ENCODE measurements around the gene C19orf44.
"Not testable (repeated sequence)": the region's sequence is repeated elsewhere in the genome, so short reads cannot be mapped to it uniquely, and the experiment has no call there.

C19orf44 gene

GRCh38 chr19:16509141-16510061 is 13.2 kb downstream of the C19orf44 start:
- H4K20me1 ChIP-seq (ENCODE audit: insufficient read depth, low read length) = no peaks in the 10 kb centered on the region
- no peaks in the 10 kb centered on the region for H3K79me2 ChIP-seq (ENCODE audit: insufficient read depth, low read length)
- H3K9ac ChIP-seq (ENCODE audit: low read depth, low read length) = no peak overlapping the region
- H3K9me3 ChIP-seq (ENCODE audit: insufficient read depth, low read length, severe bottlenecking) = no peaks in the 10 kb centered on the region
- H3K36me3 ChIP-seq (ENCODE audit: insufficient read depth, low read length) = peaks cover 20% of the 10 kb centered on the region
- no peaks in the 10 kb centered on the region for H3K4me1 ChIP-seq (ENCODE audit: insufficient read depth, low read length)
- no peaks in the 10 kb centered on the region for H3K27me3 ChIP-seq (ENCODE audit: insufficient read depth, low read length, poor library complexity)
- no peak for TF ChIP-seq EZH2 (IDR thresholded peaks at IDR 0.05; ENCODE audit: borderline replicate concordance, low read depth, low read length, severe bottlenecking)
- TF ChIP-seq, protein P1, sequence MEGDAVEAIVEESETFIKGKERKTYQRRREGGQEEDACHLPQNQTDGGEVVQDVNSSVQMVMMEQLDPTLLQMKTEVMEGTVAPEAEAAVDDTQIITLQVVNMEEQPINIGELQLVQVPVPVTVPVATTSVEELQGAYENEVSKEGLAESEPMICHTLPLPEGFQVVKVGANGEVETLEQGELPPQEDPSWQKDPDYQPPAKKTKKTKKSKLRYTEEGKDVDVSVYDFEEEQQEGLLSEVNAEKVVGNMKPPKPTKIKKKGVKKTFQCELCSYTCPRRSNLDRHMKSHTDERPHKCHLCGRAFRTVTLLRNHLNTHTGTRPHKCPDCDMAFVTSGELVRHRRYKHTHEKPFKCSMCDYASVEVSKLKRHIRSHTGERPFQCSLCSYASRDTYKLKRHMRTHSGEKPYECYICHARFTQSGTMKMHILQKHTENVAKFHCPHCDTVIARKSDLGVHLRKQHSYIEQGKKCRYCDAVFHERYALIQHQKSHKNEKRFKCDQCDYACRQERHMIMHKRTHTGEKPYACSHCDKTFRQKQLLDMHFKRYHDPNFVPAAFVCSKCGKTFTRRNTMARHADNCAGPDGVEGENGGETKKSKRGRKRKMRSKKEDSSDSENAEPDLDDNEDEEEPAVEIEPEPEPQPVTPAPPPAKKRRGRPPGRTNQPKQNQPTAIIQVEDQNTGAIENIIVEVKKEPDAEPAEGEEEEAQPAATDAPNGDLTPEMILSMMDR (IDR thresholded peaks at IDR 0.05; ENCODE audit: borderline replicate concordance, extremely low read depth, low read length, poor library complexity, severe bottlenecking) = no peak
- no peak overlapping the region for H3K4me2 ChIP-seq (ENCODE audit: insufficient read depth, low read length)
- H3K27ac ChIP-seq (ENCODE audit: low read length) = no peak overlapping the region
- DNase-seq (no peak), ATAC-seq (ENCODE audit: insufficient read depth, low read depth) (no peak)
- H3K4me3 ChIP-seq (ENCODE audit: low read depth in 1 of 2, low read length in 2 of 2) = no peak overlapping the region
- H2AFZ ChIP-seq (ENCODE audit: low read depth, low read length) = no peak overlapping the region

DNA sequence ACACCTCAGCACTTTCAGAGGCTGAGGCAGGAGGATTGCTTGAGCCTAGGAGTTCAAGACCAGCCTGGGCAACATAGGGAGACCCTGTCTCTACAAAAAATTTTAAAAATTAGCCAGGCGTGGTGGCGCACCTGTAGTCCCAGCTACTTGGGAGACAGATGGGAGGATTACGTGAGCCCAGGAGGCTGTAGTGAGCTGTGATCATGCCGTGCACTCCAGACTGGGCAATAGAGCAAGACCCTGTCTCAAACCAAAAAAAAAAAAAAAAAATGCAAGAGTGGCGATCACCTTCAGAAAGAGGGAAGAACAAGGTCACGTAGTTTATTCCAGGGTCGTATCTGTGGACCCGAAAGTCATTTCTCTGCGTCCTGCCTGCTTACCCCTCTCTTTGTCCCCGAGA is 16.4 kb downstream of the C19orf44 start:
- DNase-seq; H3K4me1 ChIP-seq (ENCODE audit: insufficient read depth, low read length); H3K27me3 ChIP-seq (ENCODE audit: insufficient read depth, low read length, poor library complexity); ATAC-seq (ENCODE audit: insufficient read depth, low read depth); H3K27ac ChIP-seq (ENCODE audit: low read length); H3K4me3 ChIP-seq (ENCODE audit: low read depth in 1 of 2, low read length in 2 of 2); H3K4me2 ChIP-seq (ENCODE audit: insufficient read depth, low read length); H3K79me2 ChIP-seq (ENCODE audit: insufficient read depth, low read length); H2AFZ ChIP-seq (ENCODE audit: low read depth, low read length); H3K9ac ChIP-seq (ENCODE audit: low read depth, low read length); H4K20me1 ChIP-seq (ENCODE audit: insufficient read depth, low read length); H3K9me3 ChIP-seq (ENCODE audit: insufficient read depth, low read length, severe bottlenecking): not testable (repeated sequence)
- H3K36me3 ChIP-seq (ENCODE audit: insufficient read depth, low read length) = peaks cover 27% of the 10 kb centered on the region

GRCh38 chr19:16514383-16515019 is 18.3 kb downstream of the C19orf44 start:
- Histone ChIP-seq H3K4me2 (ENCODE audit: insufficient read depth, low read length) (no peak overlapping the region), H3K9me3 (ENCODE audit: insufficient read depth, low read length, severe bottlenecking) (no peaks in the 10 kb centered on the region), H4K20me1 (ENCODE audit: insufficient read depth, low read length) (peaks cover 25% of the 10 kb centered on the region), H3K9ac (ENCODE audit: low read depth, low read length) (no peak overlapping the region), H3K79me2 (ENCODE audit: insufficient read depth, low read length) (no peaks in the 10 kb centered on the region), H2AFZ (ENCODE audit: low read depth, low read length) (no peak overlapping the region), H3K4me3 (ENCODE audit: low read depth in 1 of 2, low read length in 2 of 2) (no peak overlapping the region), H3K27me3 (ENCODE audit: insufficient read depth, low read length, poor library complexity) (no peaks in the 10 kb centered on the region), H3K27ac (ENCODE audit: low read length) (no peak overlapping the region), H3K4me1 (ENCODE audit: insufficient read depth, low read length) (no peaks in the 10 kb centered on the region), H3K36me3 (ENCODE audit: insufficient read depth, low read length) (peaks cover 42% of the 10 kb centered on the region)
- TF ChIP-seq, protein P1 (IDR thresholded peaks at IDR 0.05; ENCODE audit: borderline replicate concordance, extremely low read depth, low read length, poor library complexity, severe bottlenecking) = no peak
- no peak for TF ChIP-seq EZH2 (IDR thresholded peaks at IDR 0.05; ENCODE audit: borderline replicate concordance, low read depth, low read length, severe bottlenecking)
- no peak for ATAC-seq (ENCODE audit: insufficient read depth, low read depth)
- no peak for DNase-seq

- Histone ChIP-seq H3K9me3 (ENCODE audit: insufficient read depth, low read length, severe bottlenecking) (no peaks in the 10 kb centered on the region), H3K4me2 (ENCODE audit: insufficient read depth, low read length) (no peak overlapping the region), H3K79me2 (ENCODE audit: insufficient read depth, low read length) (peaks cover 2% of the 10 kb centered on the region; the same call in 1 of the 2 replicates), H3K27ac (ENCODE audit: low read length) (no peak overlapping the region), H3K4me3 (ENCODE audit: low read depth in 1 of 2, low read length in 2 of 2) (no peak overlapping the region), H3K36me3 (ENCODE audit: insufficient read depth, low read length) (peaks cover 53% of the 10 kb centered on the region), H2AFZ (ENCODE audit: low read depth, low read length) (no peak overlapping the region), H3K4me1 (ENCODE audit: insufficient read depth, low read length) (no peaks in the 10 kb centered on the region), H3K27me3 (ENCODE audit: insufficient read depth, low read length, poor library complexity) (no peaks in the 10 kb centered on the region), H4K20me1 (ENCODE audit: insufficient read depth, low read length) (peaks cover 42% of the 10 kb centered on the region), H3K9ac (ENCODE audit: low read depth, low read length) (no peak overlapping the region)
- DNase-seq (no peak), ATAC-seq (ENCODE audit: insufficient read depth, low read depth) (no peak)
- TF ChIP-seq, protein P1 (IDR thresholded peaks at IDR 0.05; ENCODE audit: borderline replicate concordance, extremely low read depth, low read length, poor library complexity, severe bottlenecking) = no peak
- TF ChIP-seq EZH2 (IDR thresholded peaks at IDR 0.05; ENCODE audit: borderline replicate concordance, low read depth, low read length, severe bottlenecking) = no peak
These were observed 20.2 kb downstream of the C19orf44 start for GRCh38 chr19:16516381-16516780.

Measured in DND-41 (cell line).